GM12873 (cell line): ENCODE results near the gene DUSP22.

Source experiments
- CTCF ChIP-seq: IDR thresholded peaks from 2 replicates; pipeline ENCODE4 v1.5.1; 2012; ENCODE audit warnings: low read depth, mild to moderate bottlenecking, moderate library complexity, low read length, control low read depth; ENCODE audit not compliant: insufficient read depth; ENCODE audit errors: missing control alignments

Gene DUSP22

GRCh38 chr6:362231-362923 lies 70.1 kb downstream of the DUSP22 start:
- no peak for TF ChIP-seq CTCF

- no peak for TF ChIP-seq CTCF
These were observed 70.6 kb downstream of the DUSP22 start for GRCh38 chr6:362924-363249.

GRCh38 chr6:363291-363690 lies 71.0 kb downstream of the DUSP22 start:
- no peak for TF ChIP-seq CTCF

GRCh38 chr6:363909-364308 lies 71.6 kb downstream of the DUSP22 start:
- TF ChIP-seq CTCF = no peak

- TF ChIP-seq CTCF = no peak
These were observed 72.6 kb downstream of the DUSP22 start for GRCh38 chr6:364609-365540.

- no peak for TF ChIP-seq CTCF
These were observed 73.5 kb downstream of the DUSP22 start for GRCh38 chr6:365835-366234.
